Type B pancreatic cell (in vitro differentiated cells): Measurements from ENCODE around the gene TMEM178B. TPM values are rescaled to one million over a fixed set of nuclear protein-coding genes. Genes with fewer than 3 reads are reported as not detected.
"Not testable (repeated sequence)": the region's sequence is repeated elsewhere in the genome, so short reads cannot be mapped to it uniquely, and the experiment has no call there.

Experiments
- DNase-seq: peaks from one replicate; pipeline ENCODE4 v3.0.0; 2021; ENCODE audit warnings: mixed read lengths; ENCODE audit not compliant: unreplicated experiment; ENCODE audit errors: extremely low spot score
- H3K27ac Mint-ChIP-seq: 2 replicates; pipeline ENCODE4 v1.8.0; 2021; ENCODE audit warnings: mild to moderate bottlenecking, mixed read lengths
- H3K27me3 Mint-ChIP-seq: 2 replicates; pipeline ENCODE4 v1.8.0; 2021; ENCODE audit warnings: mixed read lengths
- H3K36me3 Mint-ChIP-seq: 2 replicates; pipeline ENCODE4 v1.8.0; 2021; ENCODE audit warnings: mixed read lengths
- H3K4me1 Mint-ChIP-seq: one replicate; pipeline ENCODE4 v1.8.0; 2021; ENCODE audit warnings: mixed read lengths; ENCODE audit not compliant: unreplicated experiment
- H3K4me3 Mint-ChIP-seq: 2 replicates; pipeline ENCODE4 v1.8.0; 2021; ENCODE audit warnings: mild to moderate bottlenecking, mixed read lengths
- H3K9me3 Mint-ChIP-seq: 2 replicates; pipeline ENCODE4 v1.8.0; 2021; ENCODE audit warnings: mixed read lengths
- total RNA-seq: library from RNA; stranded (reverse); gene quantifications from 2 replicates; pipeline ENCODE4 v1.2.1, GENCODE V29; 2021; ENCODE audit warnings: low replicate concordance
- TF ChIP-seq, protein P1 (sequence below): fragments of 200-600 bp; sonication (generic); conservative IDR thresholded peaks from 2 replicates; pipeline ENCODE4 v1.5.0; 2021; ENCODE audit warnings: antibody characterized with exemption, mild to moderate bottlenecking

Gene TMEM178B
- total RNA-seq, 1 donor from 2014 or later: 8.7 TPM

DNA sequence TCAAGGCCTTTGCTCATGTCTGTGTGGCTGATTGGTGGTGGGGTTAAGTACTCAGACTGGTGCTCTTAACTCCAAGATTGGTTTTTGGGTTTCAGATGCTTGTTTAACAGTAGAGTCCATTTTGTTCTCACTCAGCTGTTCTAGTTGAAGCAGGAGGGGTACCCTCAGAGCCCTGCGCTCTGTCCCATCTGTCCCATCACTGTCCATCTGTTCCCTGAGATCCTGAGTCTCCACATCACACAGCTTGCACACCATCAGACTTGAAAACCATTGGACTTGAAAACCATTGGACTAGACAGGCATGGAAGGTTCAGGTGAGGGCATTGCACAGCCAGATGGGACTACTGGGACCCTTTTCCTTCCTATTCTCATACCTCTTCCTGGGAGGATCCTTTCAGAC is 39.3 kb downstream of the TMEM178B start:
- H3K36me3 Mint-ChIP-seq: no peaks in the 10 kb centered on the region
- TF ChIP-seq, protein P1, sequence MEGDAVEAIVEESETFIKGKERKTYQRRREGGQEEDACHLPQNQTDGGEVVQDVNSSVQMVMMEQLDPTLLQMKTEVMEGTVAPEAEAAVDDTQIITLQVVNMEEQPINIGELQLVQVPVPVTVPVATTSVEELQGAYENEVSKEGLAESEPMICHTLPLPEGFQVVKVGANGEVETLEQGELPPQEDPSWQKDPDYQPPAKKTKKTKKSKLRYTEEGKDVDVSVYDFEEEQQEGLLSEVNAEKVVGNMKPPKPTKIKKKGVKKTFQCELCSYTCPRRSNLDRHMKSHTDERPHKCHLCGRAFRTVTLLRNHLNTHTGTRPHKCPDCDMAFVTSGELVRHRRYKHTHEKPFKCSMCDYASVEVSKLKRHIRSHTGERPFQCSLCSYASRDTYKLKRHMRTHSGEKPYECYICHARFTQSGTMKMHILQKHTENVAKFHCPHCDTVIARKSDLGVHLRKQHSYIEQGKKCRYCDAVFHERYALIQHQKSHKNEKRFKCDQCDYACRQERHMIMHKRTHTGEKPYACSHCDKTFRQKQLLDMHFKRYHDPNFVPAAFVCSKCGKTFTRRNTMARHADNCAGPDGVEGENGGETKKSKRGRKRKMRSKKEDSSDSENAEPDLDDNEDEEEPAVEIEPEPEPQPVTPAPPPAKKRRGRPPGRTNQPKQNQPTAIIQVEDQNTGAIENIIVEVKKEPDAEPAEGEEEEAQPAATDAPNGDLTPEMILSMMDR: no peak
- DNase-seq: no peak
- H3K9me3 Mint-ChIP-seq: no peaks in the 10 kb centered on the region
- no peaks in the 10 kb centered on the region for H3K4me1 Mint-ChIP-seq
- H3K27ac Mint-ChIP-seq: no peak overlapping the region
- H3K27me3 Mint-ChIP-seq: no peaks in the 10 kb centered on the region
- no peak overlapping the region for H3K4me3 Mint-ChIP-seq

DNA sequence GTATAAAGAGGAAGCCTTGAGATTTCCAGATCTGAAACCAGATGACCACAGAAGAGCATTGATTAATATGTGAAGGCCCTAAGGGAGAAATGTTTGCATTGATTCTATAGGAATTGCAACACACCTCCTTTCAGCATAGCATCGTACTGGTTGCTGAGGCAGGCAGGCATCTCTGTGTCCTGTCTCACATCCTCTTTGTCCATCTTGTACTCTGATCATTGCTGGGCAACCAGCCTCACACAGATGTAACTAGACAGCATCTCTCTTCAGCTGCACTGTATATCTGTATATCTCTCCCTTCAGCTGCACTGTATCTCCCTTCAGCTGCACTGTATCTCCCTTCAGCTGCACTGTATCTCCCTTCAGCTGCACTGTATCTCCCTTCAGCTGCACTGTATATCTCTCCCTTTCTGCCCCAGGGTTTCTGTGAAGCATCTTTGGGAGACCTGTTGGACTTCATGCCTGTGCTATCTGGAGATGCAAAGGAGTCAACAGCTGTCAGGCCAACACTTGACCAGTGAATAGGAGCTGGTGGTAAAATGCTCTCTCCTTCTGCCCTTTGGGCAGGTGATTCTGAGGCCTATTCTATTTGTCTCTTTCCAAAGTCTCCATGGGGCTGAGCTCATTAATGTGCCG is 40.3 kb downstream of the TMEM178B start:
- DNase-seq: no peak
- no peaks in the 10 kb centered on the region for H3K27me3 Mint-ChIP-seq
- TF ChIP-seq, protein P1: no peak
- H3K36me3 Mint-ChIP-seq: no peaks in the 10 kb centered on the region
- H3K4me3 Mint-ChIP-seq: no peak overlapping the region
- no peaks in the 10 kb centered on the region for H3K4me1 Mint-ChIP-seq
- no peaks in the 10 kb centered on the region for H3K9me3 Mint-ChIP-seq
- H3K27ac Mint-ChIP-seq: no peak overlapping the region

DNA sequence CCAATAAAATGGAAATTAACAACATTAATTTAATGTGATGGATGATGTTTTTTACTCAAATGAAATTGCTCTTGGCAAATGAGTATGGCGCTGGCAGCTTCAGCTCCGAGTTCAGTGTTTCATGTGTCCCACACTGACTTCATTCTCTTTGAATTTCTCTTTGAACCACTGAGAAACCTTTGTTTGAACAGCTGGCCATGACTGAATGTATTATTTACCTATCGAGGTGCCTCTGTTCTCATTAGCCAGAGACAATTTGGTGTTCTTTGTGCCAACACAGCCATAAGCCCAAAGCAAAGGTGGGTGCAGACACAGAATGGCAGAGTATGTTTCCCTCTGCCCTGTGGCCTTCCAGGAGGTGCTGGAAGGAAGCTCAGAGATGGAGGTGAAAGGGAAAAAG is 42.1 kb downstream of the TMEM178B start:
- TF ChIP-seq, protein P1: no peak
- no peak overlapping the region for H3K27ac Mint-ChIP-seq
- H3K4me3 Mint-ChIP-seq: no peak overlapping the region
- H3K9me3 Mint-ChIP-seq: no peaks in the 10 kb centered on the region
- H3K27me3 Mint-ChIP-seq: peaks cover 3% of the 10 kb centered on the region
- no peaks in the 10 kb centered on the region for H3K36me3 Mint-ChIP-seq
- H3K4me1 Mint-ChIP-seq: no peaks in the 10 kb centered on the region
- DNase-seq: no peak

- not testable (repeated sequence) for H3K4me1 Mint-ChIP-seq, H3K36me3 Mint-ChIP-seq, H3K27ac Mint-ChIP-seq, H3K4me3 Mint-ChIP-seq, H3K9me3 Mint-ChIP-seq, DNase-seq
- H3K27me3 Mint-ChIP-seq: peaks cover 10% of the 10 kb centered on the region
These were observed 42.8 kb downstream of the TMEM178B start for GRCh38 chr7:141116661-141117060.

DNA sequence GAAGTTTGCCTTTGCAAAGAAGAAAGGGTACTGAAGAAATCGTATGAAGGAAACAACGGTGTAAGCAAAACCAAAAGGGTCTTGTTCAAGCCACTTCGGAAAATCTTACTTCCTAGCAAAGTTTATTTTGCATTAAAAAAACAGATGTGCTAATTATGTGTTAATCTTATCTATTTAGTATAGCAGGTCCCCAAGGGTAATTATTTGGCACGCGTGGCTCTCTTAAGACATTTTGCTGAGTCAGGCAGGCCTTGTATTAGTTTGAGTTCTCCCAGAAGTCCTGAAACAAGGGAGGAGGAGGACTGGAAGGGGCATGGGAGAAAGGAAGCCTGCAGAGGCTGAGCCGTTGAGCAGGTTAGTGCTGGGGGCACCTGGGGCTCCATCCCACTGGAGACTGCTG is 44.9 kb downstream of the TMEM178B start:
- DNase-seq: no peak
- H3K27me3 Mint-ChIP-seq: peaks cover 15% of the 10 kb centered on the region
- no peaks in the 10 kb centered on the region for H3K9me3 Mint-ChIP-seq
- TF ChIP-seq, protein P1: no peak
- no peaks in the 10 kb centered on the region for H3K4me1 Mint-ChIP-seq
- no peak overlapping the region for H3K4me3 Mint-ChIP-seq
- no peaks in the 10 kb centered on the region for H3K36me3 Mint-ChIP-seq
- H3K27ac Mint-ChIP-seq: no peak overlapping the region

- Mint-ChIP-seq H3K9me3 (no peaks in the 10 kb centered on the region), H3K36me3 (no peaks in the 10 kb centered on the region), H3K4me1 (no peaks in the 10 kb centered on the region), H3K27me3 (peaks cover 15% of the 10 kb centered on the region), H3K27ac (no peak overlapping the region), H3K4me3 (no peak overlapping the region)
- no peak for DNase-seq
- TF ChIP-seq, protein P1: no peak
These were observed 45.3 kb downstream of the TMEM178B start for GRCh38 chr7:141119187-141119586.
